CD14-positive monocyte (primary cell): ENCODE results near the gene MST1R. TPM values are rescaled to one million over a fixed set of nuclear protein-coding genes. Genes with fewer than 3 reads are reported as not detected.

ENCODE experiments used
- DNase-seq, 3 donors: peaks; one replicate each; pipeline ENCODE4 v3.0.0-alpha.2; 2011 to 2022
- H2AFZ ChIP-seq: 2 replicates; pipeline ENCODE4 v1.6.0; 2012; ENCODE audit warnings: mild to moderate bottlenecking, low read depth, low read length, inconsistent platforms; ENCODE audit not compliant: insufficient read depth, poor library complexity, severe bottlenecking
- H3K27ac ChIP-seq, 2 donors: 1 replicate in 1 of 2; 2 replicates in 1 of 2; pipeline ENCODE4 v1.5.1; 2012 to 2013; ENCODE audit warnings: low read length in 2 of 2, control low read depth in 1 of 2, inconsistent platforms in 1 of 2, low read depth in 1 of 2, mild to moderate bottlenecking in 1 of 2
- H3K27me3 ChIP-seq, 2 donors: one replicate each; pipeline versions ENCODE4 v1.6.0 to v1.6.1; 2011 to 2013; ENCODE audit warnings: low read length in 2 of 2; ENCODE audit not compliant: control insufficient read depth in 2 of 2, insufficient read depth in 2 of 2
- H3K36me3 ChIP-seq, 2 donors: replicated peaks in 1 of 2; 1 replicate in 1 of 2; 2 replicates in 1 of 2; pipeline versions ENCODE4 v1.5.1 to v1.6.1; 2012 to 2013; ENCODE audit warnings: low read length in 2 of 2, control low read depth in 1 of 2, inconsistent platforms in 1 of 2, mild to moderate bottlenecking in 1 of 2; ENCODE audit not compliant: insufficient read depth in 2 of 2, control insufficient read depth in 1 of 2
- H3K4me1 ChIP-seq, 2 donors: 1 replicate in 1 of 2; 2 replicates in 1 of 2; pipeline versions ENCODE4 v1.5.1 to v1.6.1; 2012 to 2013; ENCODE audit warnings: low read length in 2 of 2, control low read depth in 1 of 2, inconsistent platforms in 1 of 2, mild to moderate bottlenecking in 1 of 2, moderate library complexity in 1 of 2; ENCODE audit not compliant: insufficient read depth in 2 of 2, control insufficient read depth in 1 of 2
- H3K4me2 ChIP-seq: replicated peaks from 2 replicates; pipeline ENCODE3; 2012; ENCODE audit warnings: low read length, moderate library complexity, mild to moderate bottlenecking; ENCODE audit not compliant: poor library complexity, severe bottlenecking; ENCODE audit errors: extremely low read depth
- H3K4me3 ChIP-seq, 3 experiments: fragments of 200-600 bp in 1 of 3; sonication (generic) in 1 of 3; replicated peaks in 1 of 3; 1 replicate in 2 of 3; 2 replicates in 1 of 3; pipeline ENCODE4 v1.5.1; 2011 to 2013; ENCODE audit warnings: low read length in 3 of 3, mild to moderate bottlenecking in 3 of 3, control low read depth in 2 of 3, low read depth in 2 of 3, inconsistent platforms in 1 of 3, moderate library complexity in 1 of 3
- H3K79me2 ChIP-seq: 2 replicates; pipeline ENCODE4 v1.6.0; 2012; ENCODE audit warnings: mild to moderate bottlenecking, control low read depth, inconsistent platforms, low read length, moderate library complexity; ENCODE audit not compliant: insufficient read depth
- H3K9ac ChIP-seq: 2 replicates; pipeline ENCODE4 v1.6.0; 2017; ENCODE audit warnings: low read length, mild to moderate bottlenecking; ENCODE audit not compliant: insufficient read depth, poor library complexity, severe bottlenecking
- H3K9me3 ChIP-seq, 2 donors: replicated peaks in 1 of 2; 1 replicate in 1 of 2; 2 replicates in 1 of 2; pipeline versions ENCODE4 v1.5.1 to v1.6.1; 2012 to 2013; ENCODE audit warnings: low read length in 2 of 2, control low read depth in 1 of 2; ENCODE audit not compliant: control insufficient read depth in 1 of 2, insufficient read depth in 1 of 2
- H4K20me1 ChIP-seq: 2 replicates; pipeline ENCODE4 v1.6.0; 2012; ENCODE audit warnings: mild to moderate bottlenecking, low read length, control low read depth, moderate library complexity; ENCODE audit not compliant: insufficient read depth
- H3K27ac Mint-ChIP-seq, 7 donors: one replicate each; pipeline ENCODE4 v1.8.0; 2020; ENCODE audit warnings: mild to moderate bottlenecking in 7 of 7, mixed read lengths in 7 of 7, moderate library complexity in 6 of 7, inconsistent platforms in 2 of 7
- H3K27me3 Mint-ChIP-seq, 3 donors: one replicate each; pipeline ENCODE4 v1.8.0; 2021 to 2022; ENCODE audit warnings: low read depth in 3 of 3, mild to moderate bottlenecking in 3 of 3, mixed read lengths in 3 of 3, moderate library complexity in 3 of 3, inconsistent platforms in 1 of 3
- H3K36me3 Mint-ChIP-seq, 2 donors: one replicate each; pipeline ENCODE4 v1.8.0; 2020; ENCODE audit warnings: mixed read lengths in 2 of 2, inconsistent platforms in 1 of 2, mild to moderate bottlenecking in 1 of 2
- H3K4me1 Mint-ChIP-seq: one replicate; pipeline ENCODE4 v1.8.0; 2020; ENCODE audit warnings: mild to moderate bottlenecking, mixed read lengths
- H3K4me3 Mint-ChIP-seq, 2 donors: one replicate each; pipeline ENCODE4 v1.8.0; 2020; ENCODE audit warnings: mild to moderate bottlenecking in 2 of 2, mixed read lengths in 2 of 2, moderate library complexity in 1 of 2
- H3K9me3 Mint-ChIP-seq, 7 donors: one replicate each; pipeline ENCODE4 v1.8.0; 2020 to 2022; ENCODE audit warnings: mixed read lengths in 7 of 7, mild to moderate bottlenecking in 6 of 7, moderate library complexity in 6 of 7, inconsistent platforms in 2 of 7
- WGBS: methylation state at CpG from one replicate; pipeline ENCODE4 v1.1.5; 2013; ENCODE audit warnings: missing lambda C conversion rate; ENCODE audit not compliant: insufficient coverage; 5-methylcytosine and 5-hydroxymethylcytosine counted together
- intact Hi-C, 2 donors: fragments of 100-400 bp; cut with micrococcal nuclease; formaldehyde crosslinking; loops; one replicate each; pipeline versions ENCODE4 v1.15.0 to v1.15.1; 2023
- polyA plus RNA-seq, 3 donors: library from polyadenylated mRNA; depleted of rRNA in 1 of 3; unstranded in 2 of 3; stranded (reverse) in 1 of 3; fragments of 300-500 nt in 2 of 3; fragments of >200 nt in 1 of 3; fragmentation: Illumina TruSeq in 2 of 3; gene quantifications; 1 replicate in 2 of 3; 2 replicates in 1 of 3; pipeline ENCODE4 v1.2.3, GENCODE V29; 2012 to 2021
- TF ChIP-seq, protein P1 (sequence below): fragments of 200-600 bp; IDR thresholded peaks from one replicate; pipeline ENCODE4 v1.8.0; 2022; ENCODE audit warnings: antibody characterized with exemption, mild to moderate bottlenecking

MST1R gene
- polyA plus RNA-seq, 3 donors, result 0.25 TPM; not detected in 2

DNA sequence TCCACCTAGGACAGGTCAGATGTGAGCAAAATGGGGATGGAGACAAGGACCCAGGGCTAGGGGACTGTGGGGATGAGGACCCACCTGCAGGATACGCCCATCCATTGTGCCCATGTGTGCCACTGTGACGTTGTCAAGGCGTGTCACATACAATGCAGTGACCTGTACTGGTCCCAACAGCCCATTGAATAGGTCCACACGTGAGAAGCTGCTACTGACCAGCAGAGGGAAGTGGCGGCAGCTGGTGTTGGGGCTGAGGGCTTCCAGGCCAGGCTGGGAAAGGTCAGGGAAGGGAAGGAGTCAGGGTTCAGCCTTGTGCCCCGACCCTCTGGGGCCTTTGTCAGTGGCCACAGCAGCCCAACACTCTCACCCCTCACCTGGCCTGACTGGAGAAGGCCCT, 4.7 kb downstream of the MST1R start:
- TF ChIP-seq, protein P1, sequence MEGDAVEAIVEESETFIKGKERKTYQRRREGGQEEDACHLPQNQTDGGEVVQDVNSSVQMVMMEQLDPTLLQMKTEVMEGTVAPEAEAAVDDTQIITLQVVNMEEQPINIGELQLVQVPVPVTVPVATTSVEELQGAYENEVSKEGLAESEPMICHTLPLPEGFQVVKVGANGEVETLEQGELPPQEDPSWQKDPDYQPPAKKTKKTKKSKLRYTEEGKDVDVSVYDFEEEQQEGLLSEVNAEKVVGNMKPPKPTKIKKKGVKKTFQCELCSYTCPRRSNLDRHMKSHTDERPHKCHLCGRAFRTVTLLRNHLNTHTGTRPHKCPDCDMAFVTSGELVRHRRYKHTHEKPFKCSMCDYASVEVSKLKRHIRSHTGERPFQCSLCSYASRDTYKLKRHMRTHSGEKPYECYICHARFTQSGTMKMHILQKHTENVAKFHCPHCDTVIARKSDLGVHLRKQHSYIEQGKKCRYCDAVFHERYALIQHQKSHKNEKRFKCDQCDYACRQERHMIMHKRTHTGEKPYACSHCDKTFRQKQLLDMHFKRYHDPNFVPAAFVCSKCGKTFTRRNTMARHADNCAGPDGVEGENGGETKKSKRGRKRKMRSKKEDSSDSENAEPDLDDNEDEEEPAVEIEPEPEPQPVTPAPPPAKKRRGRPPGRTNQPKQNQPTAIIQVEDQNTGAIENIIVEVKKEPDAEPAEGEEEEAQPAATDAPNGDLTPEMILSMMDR, result no peak
- Histone ChIP-seq H3K27me3 (no peaks in the 10 kb centered on the region), H3K4me2 (no peak overlapping the region), H4K20me1 (no peaks in the 10 kb centered on the region), H3K9me3 (no peaks in the 10 kb centered on the region), H3K9ac (no peak overlapping the region), H2AFZ (no peak overlapping the region), H3K27ac (no peak overlapping the region), H3K4me1 (peaks cover 5 to 8% of the 10 kb centered on the region in 2 donors), H3K4me3 (no peak overlapping the region), H3K79me2 (no peaks in the 10 kb centered on the region), H3K36me3 (no peaks in the 10 kb centered on the region)
- intact Hi-C loops, result no loop called here
- peaks cover 6% of the 10 kb centered on the region for H3K4me1 Mint-ChIP-seq
- no peak overlapping the region for H3K4me3 Mint-ChIP-seq
- H3K36me3 Mint-ChIP-seq, result no peaks in the 10 kb centered on the region
- no peaks in the 10 kb centered on the region for H3K9me3 Mint-ChIP-seq
- no peak for DNase-seq
- WGBS, result 89% methylated on average over 4 of the region's 6 CpGs
- H3K27ac Mint-ChIP-seq, result no peak overlapping the region
- peaks cover 3 to 8% (median 5%) of the 10 kb centered on the region in 3 donors for H3K27me3 Mint-ChIP-seq

DNA sequence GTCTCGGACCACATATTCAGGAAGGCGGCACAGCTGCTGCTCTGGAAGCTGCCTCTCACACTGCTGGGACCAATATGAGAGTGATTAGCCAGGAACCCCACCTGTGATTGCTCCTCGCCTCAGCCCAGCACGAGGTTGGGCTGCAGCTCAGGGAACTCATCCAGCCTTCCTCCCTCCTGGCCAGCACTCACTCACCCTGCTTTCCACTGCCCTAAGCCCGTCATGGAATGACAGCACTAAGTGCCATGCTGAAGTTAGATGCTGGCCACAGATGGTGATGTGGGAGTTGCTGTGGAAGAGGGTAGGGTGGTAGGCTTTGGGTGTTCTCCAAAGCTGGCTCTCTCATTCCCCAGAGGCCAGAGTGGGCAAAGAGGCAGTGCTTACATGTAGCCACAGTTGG, 7.3 kb downstream of the MST1R start:
- Mint-ChIP-seq H3K27me3 (peaks cover 3 to 5% (median 3%) of the 10 kb centered on the region in 3 donors), H3K4me3 (no peak overlapping the region), H3K27ac (no peak overlapping the region), H3K9me3 (no peaks in the 10 kb centered on the region), H3K36me3 (no peaks in the 10 kb centered on the region), H3K4me1 (no peaks in the 10 kb centered on the region)
- H3K9ac ChIP-seq, result no peak overlapping the region
- no peaks in the 10 kb centered on the region for H3K27me3 ChIP-seq
- H3K27ac ChIP-seq, result no peak overlapping the region
- 94% methylated on average over 3 of the region's 5 CpGs for WGBS
- no peak for DNase-seq
- TF ChIP-seq, protein P1, result no peak
- no peak overlapping the region for H2AFZ ChIP-seq
- H3K79me2 ChIP-seq, result no peaks in the 10 kb centered on the region
- H4K20me1 ChIP-seq, result no peaks in the 10 kb centered on the region
- H3K4me2 ChIP-seq, result no peak overlapping the region
- intact Hi-C loops, result no loop called here
- H3K9me3 ChIP-seq, result no peaks in the 10 kb centered on the region
- H3K4me3 ChIP-seq, result no peak overlapping the region
- H3K36me3 ChIP-seq, result no peaks in the 10 kb centered on the region
- no peaks in the 10 kb centered on the region for H3K4me1 ChIP-seq
